Sciatic nerve (tissue), 2 donors: ENCODE data around the gene PRSS48. TPM values are rescaled to one million over a fixed set of nuclear protein-coding genes. Genes with fewer than 3 reads are reported as not detected.
"Not testable (repeated sequence)": the region's sequence is repeated elsewhere in the genome, so short reads cannot be mapped to it uniquely, and the experiment has no call there.

Source experiments
- ATAC-seq: fragments of 200-7000 bp; cut with Tn5 transposase; one replicate; pipeline ENCODE4 v1.9.1; 2020; ENCODE audit warnings: mild to moderate bottlenecking, moderate library complexity
- DNase-seq: peaks from one replicate; pipeline ENCODE4 v3.0.0-alpha.2; 2020; ENCODE audit warnings: low spot score
- intact Hi-C: fragments of 100-400 bp; cut with DNase I; formaldehyde crosslinking; loops from one replicate; pipeline ENCODE4 v1.14.2; 2022
- total RNA-seq: library from RNA; stranded (reverse); fragmentation: NEBNext Ultra II Directional; extraction: Animal tissue kit (Norgen Biotek cat#: 25700); gene quantifications from one replicate; pipeline ENCODE4 v1.2.1, GENCODE V29; 2021
- donor health status: DM: no; HTN: no; CAD: no.
- donor health status: DM: no; HTN: no; CAD: no.

The PRSS48 gene
- total RNA-seq, 1 donor from 2014 or later = not detected

GRCh38 chr4:151256134-151256533 lies 20.8 kb upstream of the PRSS48 start:
- intact Hi-C loops = no loop called here
- no peak for ATAC-seq
- no peak for DNase-seq

GRCh38 chr4:151257704-151258103 lies 19.3 kb upstream of the PRSS48 start:
- no peak for DNase-seq
- ATAC-seq = no peak
- intact Hi-C loops = no loop called here

GRCh38 chr4:151259752-151260151 lies 17.2 kb upstream of the PRSS48 start:
- ATAC-seq (no peak), DNase-seq (no peak)
- intact Hi-C loops = no loop called here

GRCh38 chr4:151260526-151260925 lies 16.4 kb upstream of the PRSS48 start:
- DNase-seq = no peak
- ATAC-seq = no peak
- intact Hi-C loops = no loop called here

- DNase-seq (no peak), ATAC-seq (peak; percentile 47)
- intact Hi-C loops = no loop called here
Observed at GRCh38 chr4:151263455-151263854, 13.5 kb upstream of the PRSS48 start.

- intact Hi-C loops = no loop called here
- DNase-seq (no peak), ATAC-seq (no peak)
Observed at GRCh38 chr4:151266497-151266896, 10.5 kb upstream of the PRSS48 start.

- ATAC-seq = no peak
- no peak for DNase-seq
Observed at GRCh38 chr4:151267104-151267503, 9.9 kb upstream of the PRSS48 start.

GRCh38 chr4:151267822-151268535 lies 9.0 kb upstream of the PRSS48 start:
- DNase-seq (no peak), ATAC-seq (no peak)
- intact Hi-C loops = no loop called here

More at GRCh38 chr4:151267104-151267503, 9.9 kb upstream of the PRSS48 start:
- intact Hi-C loops = no loop called here

GRCh38 chr4:151268905-151269304 lies 8.1 kb upstream of the PRSS48 start:
- DNase-seq, ATAC-seq, intact Hi-C loops: not testable (repeated sequence)

GRCh38 chr4:151284534-151285245 lies 7.7 kb downstream of the PRSS48 start:
- intact Hi-C loops = no loop called here
- no peak for ATAC-seq
- DNase-seq = no peak

- intact Hi-C loops = no loop called here
- no peak for DNase-seq
- ATAC-seq = no peak
Observed at GRCh38 chr4:151287409-151287808, 10.4 kb downstream of the PRSS48 start.

GRCh38 chr4:151291485-151291884 lies 14.5 kb downstream of the PRSS48 start:
- no peak for ATAC-seq
- intact Hi-C loops = no loop called here
- DNase-seq = no peak

- ATAC-seq = no peak
- intact Hi-C loops = no loop called here
Observed at GRCh38 chr4:151292038-151292437, 15.1 kb downstream of the PRSS48 start.

GRCh38 chr4:151294833-151295496 lies 18.0 kb downstream of the PRSS48 start:
- intact Hi-C loops = no loop called here
- DNase-seq (no peak), ATAC-seq (no peak)

More at GRCh38 chr4:151292038-151292437, 15.1 kb downstream of the PRSS48 start:
- DNase-seq = no peak

GRCh38 chr4:151296227-151296626 lies 19.3 kb downstream of the PRSS48 start:
- intact Hi-C loops = no loop called here
- no peak for DNase-seq
- no peak for ATAC-seq

- ATAC-seq (no peak), DNase-seq (no peak)
- intact Hi-C loops = no loop called here
Observed at GRCh38 chr4:151297170-151297569, 20.2 kb downstream of the PRSS48 start.

GRCh38 chr4:151302432-151302831 lies 25.5 kb downstream of the PRSS48 start:
- ATAC-seq (no peak), DNase-seq (no peak)
- intact Hi-C loops = no loop called here

GRCh38 chr4:151304226-151304625 lies 27.3 kb downstream of the PRSS48 start:
- DNase-seq = no peak
- intact Hi-C loops = no loop called here
- ATAC-seq = no peak

- intact Hi-C loops = no loop called here
- ATAC-seq (no peak), DNase-seq (no peak)
Observed at GRCh38 chr4:151304755-151305154, 27.8 kb downstream of the PRSS48 start.

GRCh38 chr4:151310124-151310728 lies 33.3 kb downstream of the PRSS48 start:
- intact Hi-C loops = no loop called here
- ATAC-seq (no peak), DNase-seq (no peak)
